PC-9 (cell line): Measurements from ENCODE around the gene KDM6A. TPM values are rescaled to one million over a fixed set of nuclear protein-coding genes. Genes with fewer than 3 reads are reported as not detected.

Experiments
- BruUV-seq: library from RNA; stranded (reverse); fragments of 400-500 nt; replicated peaks from 2 replicates; lab custom pipeline; 2021; lab: Mats Ljungman, UMichigan
- CTCF ChIA-PET: fragments of 300-600 bp; sonication (Branson Sonifier 250); formaldehyde crosslinking; loops from one replicate; lab custom pipeline; 2022; ENCODE audit warnings: antibody characterized with exemption; lab: Charles Lee
- POLR2A ChIA-PET: fragments of 300-600 bp; sonication (Branson Sonifier 250); formaldehyde crosslinking; loops from one replicate; lab custom pipeline; 2022; ENCODE audit warnings: antibody characterized with exemption; ENCODE audit not compliant: unreplicated experiment; lab: Charles Lee
- DNase-seq, 2 experiments: peaks; one replicate each; pipeline versions ENCODE4 v3.0.0 to v3.0.0-alpha.2; 2015 to 2022; ENCODE audit warnings: mixed read lengths in 1 of 2
- H2AFZ ChIP-seq: fragments of 200-600 bp; sonication (generic); 2 replicates; pipeline ENCODE4 v1.8.1; 2017; ENCODE audit warnings: antibody characterized with exemption
- H3F3A ChIP-seq: fragments of 200-600 bp; sonication (generic); 2 replicates; pipeline ENCODE4 v1.8.1; 2017; ENCODE audit warnings: antibody characterized with exemption, mild to moderate bottlenecking, low read depth; ENCODE audit not compliant: insufficient read depth
- H3K27ac ChIP-seq: fragments of 200-600 bp; sonication (generic); 2 replicates; pipeline ENCODE4 v1.6.1; 2016; ENCODE audit warnings: mixed run types
- H3K27me3 ChIP-seq: fragments of 200-600 bp; sonication (generic); 2 replicates; pipeline ENCODE4 v1.6.1; 2016; ENCODE audit warnings: low read depth, mixed run types; ENCODE audit not compliant: insufficient read depth
- H3K36me3 ChIP-seq: fragments of 200-600 bp; sonication (generic); 2 replicates; pipeline ENCODE4 v1.6.1; 2016; ENCODE audit warnings: low read depth, mixed run types
- H3K4me1 ChIP-seq: fragments of 200-600 bp; sonication (generic); replicated peaks from 2 replicates; pipeline ENCODE4 v1.6.1; 2016; ENCODE audit warnings: mixed run types; ENCODE audit not compliant: insufficient read depth
- H3K4me2 ChIP-seq: fragments of 200-600 bp; sonication (generic); 2 replicates; pipeline ENCODE4 v1.6.1; 2017; ENCODE audit warnings: mixed run types
- H3K4me3 ChIP-seq: fragments of 200-600 bp; sonication (generic); 2 replicates; pipeline ENCODE4 v1.6.1; 2016; ENCODE audit warnings: mixed run types
- H3K79me2 ChIP-seq: fragments of 200-600 bp; sonication (generic); 2 replicates; pipeline ENCODE4 v1.6.1; 2017; ENCODE audit warnings: low read depth, mixed run types
- H3K9me2 ChIP-seq: fragments of 200-600 bp; sonication (generic); 2 replicates; pipeline ENCODE4 v1.8.1; 2017; ENCODE audit warnings: mild to moderate bottlenecking; ENCODE audit not compliant: insufficient read depth
- H3K9me3 ChIP-seq: fragments of 200-600 bp; sonication (generic); 2 replicates; pipeline ENCODE4 v1.8.1; 2016; ENCODE audit warnings: low read depth; ENCODE audit not compliant: insufficient read depth
- H4K20me1 ChIP-seq: fragments of 200-600 bp; sonication (generic); 2 replicates; pipeline ENCODE4 v1.8.1; 2017; ENCODE audit not compliant: insufficient read depth
- EZH2 ChIP-seq: fragments of 200-600 bp; sonication (generic); IDR thresholded peaks from 2 replicates; pipeline ENCODE4 v1.8.0; 2017; ENCODE audit warnings: antibody characterized with exemption, low read depth
- intact Hi-C: fragments of 100-400 bp; cut with micrococcal nuclease; formaldehyde crosslinking; loops from one replicate; pipeline ENCODE4 v1.10.0; 2022; ENCODE audit not compliant: unreplicated experiment
- total RNA-seq: library from RNA; stranded (reverse); gene quantifications from 2 replicates; pipeline ENCODE4 v1.2.3, GENCODE V29; 2021
- TF ChIP-seq, protein P1 (sequence below): fragments of 200-600 bp; sonication (generic); conservative IDR thresholded peaks from 2 replicates; pipeline ENCODE4 v1.6.1; 2017; ENCODE audit warnings: mixed run types, antibody characterized with exemption, mild to moderate bottlenecking, moderate library complexity

The KDM6A gene
- total RNA-seq, 1 experiment from 2014 or later, result 20.5 TPM

DNA sequence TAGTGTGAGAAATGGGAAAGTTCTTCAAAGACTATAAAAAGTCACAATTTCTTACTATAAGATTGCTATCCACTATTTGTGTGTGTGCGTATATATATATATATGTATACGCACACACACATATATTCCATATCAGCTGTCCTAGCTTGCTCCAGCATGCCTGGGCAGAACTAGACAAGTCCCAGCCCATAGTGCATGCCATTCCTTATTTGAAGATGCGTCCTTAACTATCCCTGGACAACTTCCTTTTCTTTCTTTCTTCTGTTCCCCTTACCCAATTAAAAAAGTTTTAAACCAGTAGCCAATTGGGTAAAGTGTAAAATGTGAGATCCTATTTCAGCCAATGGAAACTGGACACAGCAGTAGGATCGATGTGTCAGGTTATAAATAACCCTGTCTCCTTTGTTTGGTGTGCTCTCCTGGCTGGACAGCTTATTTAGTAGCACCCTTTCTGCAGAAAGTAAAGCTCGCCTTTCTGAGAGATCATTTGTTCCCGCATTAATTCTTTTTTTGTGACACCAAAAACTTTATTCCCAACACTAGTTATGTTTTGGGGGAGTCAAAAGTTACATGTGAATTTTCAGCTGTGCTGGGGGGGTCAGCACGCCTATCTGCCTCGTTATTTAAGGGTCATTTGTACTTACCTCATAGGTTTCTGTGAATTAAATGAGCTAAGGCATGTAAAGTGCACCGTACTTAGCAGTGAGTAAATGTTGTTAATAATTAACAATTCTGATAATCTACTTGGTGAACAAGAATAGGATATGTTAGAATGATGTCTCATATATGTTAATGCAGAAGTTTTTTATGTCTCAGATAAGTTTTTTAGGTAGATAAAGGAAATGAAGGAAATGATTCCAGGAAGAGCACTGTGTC is 40.9 kb downstream of the KDM6A start:
- Histone ChIP-seq H3K27ac (no peak overlapping the region), H3K4me1 (no peaks in the 10 kb centered on the region), H3K36me3 (no peaks in the 10 kb centered on the region), H3F3A (no peaks in the 10 kb centered on the region), H3K9me2 (no peaks in the 10 kb centered on the region), H3K4me2 (no peak overlapping the region), H3K9me3 (no peaks in the 10 kb centered on the region), H3K27me3 (no peaks in the 10 kb centered on the region), H4K20me1 (no peaks in the 10 kb centered on the region), H3K79me2 (peaks cover 8% of the 10 kb centered on the region; the same call in 1 of the 2 replicates), H2AFZ (no peak overlapping the region), H3K4me3 (no peak overlapping the region)
- intact Hi-C loops, result no loop called here
- TF ChIP-seq, protein P1, sequence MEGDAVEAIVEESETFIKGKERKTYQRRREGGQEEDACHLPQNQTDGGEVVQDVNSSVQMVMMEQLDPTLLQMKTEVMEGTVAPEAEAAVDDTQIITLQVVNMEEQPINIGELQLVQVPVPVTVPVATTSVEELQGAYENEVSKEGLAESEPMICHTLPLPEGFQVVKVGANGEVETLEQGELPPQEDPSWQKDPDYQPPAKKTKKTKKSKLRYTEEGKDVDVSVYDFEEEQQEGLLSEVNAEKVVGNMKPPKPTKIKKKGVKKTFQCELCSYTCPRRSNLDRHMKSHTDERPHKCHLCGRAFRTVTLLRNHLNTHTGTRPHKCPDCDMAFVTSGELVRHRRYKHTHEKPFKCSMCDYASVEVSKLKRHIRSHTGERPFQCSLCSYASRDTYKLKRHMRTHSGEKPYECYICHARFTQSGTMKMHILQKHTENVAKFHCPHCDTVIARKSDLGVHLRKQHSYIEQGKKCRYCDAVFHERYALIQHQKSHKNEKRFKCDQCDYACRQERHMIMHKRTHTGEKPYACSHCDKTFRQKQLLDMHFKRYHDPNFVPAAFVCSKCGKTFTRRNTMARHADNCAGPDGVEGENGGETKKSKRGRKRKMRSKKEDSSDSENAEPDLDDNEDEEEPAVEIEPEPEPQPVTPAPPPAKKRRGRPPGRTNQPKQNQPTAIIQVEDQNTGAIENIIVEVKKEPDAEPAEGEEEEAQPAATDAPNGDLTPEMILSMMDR, result no peak
- TF ChIP-seq EZH2, result no peak
- ChIA-PET POLR2A (no interaction called here), CTCF (no interaction called here)
- no peak for DNase-seq
- no TSS peak for BruUV-seq

- Histone ChIP-seq H2AFZ (no peak overlapping the region), H3K9me2 (no peaks in the 10 kb centered on the region), H3K36me3 (no peaks in the 10 kb centered on the region), H3K9me3 (no peaks in the 10 kb centered on the region), H3F3A (no peaks in the 10 kb centered on the region), H3K4me2 (no peak overlapping the region), H3K79me2 (peaks cover under 1% of the 10 kb centered on the region; the same call in 1 of the 2 replicates), H3K4me1 (no peaks in the 10 kb centered on the region), H3K4me3 (no peak overlapping the region), H4K20me1 (no peaks in the 10 kb centered on the region), H3K27ac (no peak overlapping the region), H3K27me3 (no peaks in the 10 kb centered on the region)
- POLR2A ChIA-PET, result no interaction called here
- DNase-seq, result no peak
- intact Hi-C loops, result no loop called here
- BruUV-seq, result no TSS peak
- no peak for TF ChIP-seq EZH2
- TF ChIP-seq, protein P1, result no peak
- CTCF ChIA-PET, result no interaction called here
Measured at GRCh38 chrX:44914532-44915198, 41.7 kb downstream of the KDM6A start.

DNA sequence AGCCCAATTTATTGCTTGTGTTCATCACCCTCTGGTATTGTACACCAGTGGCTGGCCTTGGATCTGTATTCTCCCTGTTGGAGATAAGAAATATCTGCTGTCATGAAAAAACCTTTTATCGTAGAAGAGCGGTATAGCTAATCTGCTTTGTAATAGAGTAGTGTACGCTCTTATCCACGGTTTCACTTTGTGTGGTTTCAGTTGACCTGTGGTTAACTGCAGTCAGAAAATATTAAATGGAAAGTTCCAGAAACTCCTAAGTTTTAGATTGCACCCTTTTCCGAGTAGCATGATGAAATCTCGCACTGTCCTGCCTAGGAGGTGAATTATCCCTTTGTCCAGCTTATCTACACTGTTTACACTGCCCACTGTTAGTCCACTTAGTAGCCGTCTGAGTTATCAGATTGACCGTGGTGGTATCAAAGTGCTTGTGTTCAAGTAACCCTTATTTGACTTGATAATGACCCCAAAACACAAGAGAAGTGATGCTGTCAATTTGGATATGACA is 42.4 kb downstream of the KDM6A start:
- TF ChIP-seq, protein P1, result no peak
- TF ChIP-seq EZH2, result no peak

More for the DNA sequence above, 42.4 kb downstream of the KDM6A start:
- no peaks in the 10 kb centered on the region for H3F3A ChIP-seq
- no peak overlapping the region for H3K4me3 ChIP-seq
- no peak overlapping the region for H3K27ac ChIP-seq
- DNase-seq, result no peak
- no peaks in the 10 kb centered on the region; the same call in 1 of the 2 replicates for H3K79me2 ChIP-seq
- no peak overlapping the region for H3K4me2 ChIP-seq
- H2AFZ ChIP-seq, result no peak overlapping the region
- BruUV-seq, result no TSS peak
- no peaks in the 10 kb centered on the region for H3K9me3 ChIP-seq
- H3K4me1 ChIP-seq, result no peaks in the 10 kb centered on the region
- POLR2A ChIA-PET, result no interaction called here
- no peaks in the 10 kb centered on the region for H3K27me3 ChIP-seq
- CTCF ChIA-PET, result no interaction called here
- intact Hi-C loops, result no loop called here
- H4K20me1 ChIP-seq, result no peaks in the 10 kb centered on the region
- no peaks in the 10 kb centered on the region for H3K36me3 ChIP-seq
- H3K9me2 ChIP-seq, result no peaks in the 10 kb centered on the region
